ENCODE results near the gene DCBLD2.

DCBLD2 gene

GRCh38 chr3:98765721-98766120 lies 135.8 kb downstream of the DCBLD2 start:
- no peak for DNase-seq

GRCh38 chr3:98764472-98764884 lies 137.0 kb downstream of the DCBLD2 start:
- no peak for DNase-seq

- no peak for DNase-seq
Measured at GRCh38 chr3:98763819-98764418, 137.6 kb downstream of the DCBLD2 start.

DNA sequence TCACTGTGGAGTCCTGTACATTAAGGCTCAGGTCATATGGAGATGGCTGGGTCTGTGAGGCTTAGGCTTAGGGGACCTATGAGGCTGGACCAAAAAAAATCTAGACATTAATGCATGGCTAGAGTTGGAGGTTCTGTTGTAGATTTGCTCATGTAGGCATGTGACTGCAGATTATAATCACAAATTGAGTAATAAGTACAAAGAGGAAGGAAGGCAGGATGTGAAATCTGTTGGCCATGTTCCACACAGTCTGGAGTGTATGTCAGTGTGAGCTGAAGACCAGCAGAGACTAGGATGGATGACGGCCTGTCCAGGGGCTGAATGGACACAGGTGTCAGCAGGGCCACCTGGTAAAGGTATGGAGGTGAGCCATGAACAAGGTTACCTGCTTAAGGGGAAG lies 138.4 kb downstream of the DCBLD2 start, which contains the start of gene ST3GAL6:
Gene ST3GAL6 (plus strand): TSS at position 265 of the 400 bp plus-strand sequence. CDS start 5,101 bp downstream, outside the sequence.
- no peak for DNase-seq

DNA sequence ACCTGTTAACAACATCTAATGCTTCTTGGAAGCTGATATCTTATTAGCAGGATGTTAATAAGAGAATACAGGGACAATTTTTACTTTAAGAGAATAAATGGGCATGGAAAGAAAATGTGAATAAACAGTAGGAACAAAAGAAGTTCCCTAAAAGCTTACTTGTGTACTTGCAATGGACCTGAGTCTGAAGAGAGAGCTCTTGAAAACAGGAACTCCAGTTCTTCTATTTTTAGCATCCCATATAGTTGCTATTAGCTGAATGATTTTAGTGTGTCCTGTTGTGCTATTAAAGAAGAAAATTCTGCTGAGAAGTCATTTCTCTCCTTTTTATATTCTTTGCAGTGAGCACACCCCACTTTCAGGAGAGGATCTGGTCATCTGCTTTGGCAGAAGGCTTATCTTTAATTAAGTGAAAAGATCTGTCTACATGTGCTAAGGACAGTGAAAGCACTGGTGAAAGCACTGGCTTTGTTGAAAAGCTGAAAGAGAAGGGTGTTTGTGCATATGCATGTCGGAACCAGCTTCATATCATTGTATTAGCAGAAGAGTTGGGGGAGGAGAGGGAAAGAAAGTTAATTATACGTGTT lies 139.8 kb downstream of the DCBLD2 start:
- no peak for DNase-seq

- no peak for DNase-seq
Measured at GRCh38 chr3:98759629-98760028, 141.9 kb downstream of the DCBLD2 start.

GRCh38 chr3:98755601-98756000 lies 145.9 kb downstream of the DCBLD2 start:
- DNase-seq: no peak

DNA sequence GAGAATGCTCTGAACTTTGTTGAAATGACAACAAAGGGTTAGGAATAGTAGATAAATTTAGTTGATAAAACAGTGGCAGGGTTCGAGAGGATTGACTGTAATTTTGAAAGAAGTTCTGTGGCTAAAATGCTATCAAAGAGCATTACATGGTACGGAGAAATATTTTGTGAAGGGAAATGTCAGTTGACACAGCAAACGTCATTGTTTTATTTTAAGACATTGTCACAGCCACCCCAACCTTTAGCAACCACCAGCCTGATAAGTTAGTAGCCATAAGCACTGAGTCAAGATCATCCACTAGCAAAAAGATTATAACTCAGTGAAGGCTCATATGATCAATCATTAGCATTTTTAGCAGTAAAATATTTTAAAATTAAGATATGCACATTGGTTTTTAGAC lies 147.0 kb downstream of the DCBLD2 start:
- no peak for DNase-seq

GRCh38 chr3:98750276-98750919 lies 151.1 kb downstream of the DCBLD2 start:
- DNase-seq: no peak

- no peak for DNase-seq
Measured at GRCh38 chr3:98746882-98747281, 154.6 kb downstream of the DCBLD2 start.

- DNase-seq: no peak
Measured at GRCh38 chr3:98746122-98746521, 155.4 kb downstream of the DCBLD2 start.

All from eye (tissue), 1 donor.